Mesenchymal stem cell (in vitro differentiated cells and primary cell): ENCODE results near the gene R3HDM4.
A peak's percentile ranks its signal among the peaks of the same experiment; 100 is the strongest.

Source experiments
- DNase-seq: peaks from one replicate; pipeline ENCODE4 v3.0.0-alpha.2; 2013
- H2AFZ ChIP-seq: one replicate; pipeline ENCODE4 v1.6.1; 2013; ENCODE audit warnings: low read depth, mild to moderate bottlenecking, control low read depth, inconsistent platforms, low read length, moderate library complexity
- H2AK5ac ChIP-seq: 2 replicates; pipeline ENCODE4 v1.6.1; 2013; ENCODE audit warnings: low read length, moderate library complexity, mild to moderate bottlenecking, inconsistent platforms; ENCODE audit not compliant: severe bottlenecking
- H2BK120ac ChIP-seq: one replicate; pipeline ENCODE4 v1.6.1; 2013; ENCODE audit warnings: low read depth, mild to moderate bottlenecking, inconsistent platforms, low read length, moderate library complexity
- H2BK12ac ChIP-seq, 2 experiments: one replicate each; pipeline ENCODE4 v1.6.1; 2013; ENCODE audit warnings: inconsistent platforms in 2 of 2, low read length in 2 of 2, mild to moderate bottlenecking in 2 of 2, moderate library complexity in 2 of 2, control low read depth in 1 of 2
- H2BK15ac ChIP-seq: one replicate; pipeline ENCODE4 v1.6.1; 2013; ENCODE audit warnings: mild to moderate bottlenecking, low read depth, inconsistent platforms; ENCODE audit not compliant: poor library complexity, severe bottlenecking
- H2BK5ac ChIP-seq: 2 replicates; pipeline ENCODE4 v1.6.1; 2013; ENCODE audit warnings: low read depth, mild to moderate bottlenecking, low read length, control low read depth, inconsistent platforms; ENCODE audit not compliant: poor library complexity, severe bottlenecking
- H3K14ac ChIP-seq, 2 experiments: one replicate each; pipeline ENCODE4 v1.6.1; 2013; ENCODE audit warnings: inconsistent platforms in 2 of 2, low read length in 2 of 2, control low read depth in 1 of 2, mild to moderate bottlenecking in 1 of 2, moderate library complexity in 1 of 2
- H3K18ac ChIP-seq, 2 experiments: one replicate each; pipeline ENCODE4 v1.6.1; 2013; ENCODE audit warnings: inconsistent platforms in 2 of 2, low read length in 2 of 2, control low read depth in 1 of 2, low read depth in 1 of 2, mild to moderate bottlenecking in 1 of 2
- H3K23ac ChIP-seq, 2 experiments: one replicate each; pipeline ENCODE4 v1.6.1; 2013; ENCODE audit warnings: inconsistent platforms in 2 of 2, low read length in 2 of 2, mild to moderate bottlenecking in 2 of 2, moderate library complexity in 2 of 2, control low read depth in 1 of 2
- H3K27ac ChIP-seq: 2 replicates; pipeline ENCODE4 v1.5.1; 2013; ENCODE audit warnings: mild to moderate bottlenecking, moderate library complexity, low read length, control low read depth, inconsistent platforms; ENCODE audit not compliant: poor library complexity, severe bottlenecking
- H3K27me3 ChIP-seq, 2 experiments: 2 replicates each; pipeline versions ENCODE4 v1.6.1 to v1.7.0; 2013; ENCODE audit warnings: low read length in 2 of 2, mild to moderate bottlenecking in 2 of 2, moderate library complexity in 2 of 2, control low read depth in 1 of 2, inconsistent platforms in 1 of 2; ENCODE audit not compliant: control insufficient read depth in 1 of 2, insufficient read depth in 1 of 2
- H3K36me3 ChIP-seq, 2 experiments: 2 replicates each; pipeline versions ENCODE4 v1.6.1 to v1.7.0; 2013; ENCODE audit warnings: low read length in 2 of 2, control low read depth in 1 of 2, inconsistent platforms in 1 of 2, low read depth in 1 of 2, mild to moderate bottlenecking in 1 of 2; ENCODE audit not compliant: insufficient read depth in 2 of 2, control insufficient read depth in 1 of 2
- H3K4ac ChIP-seq, 2 experiments: one replicate each; pipeline ENCODE4 v1.6.1; 2013; ENCODE audit warnings: inconsistent platforms in 2 of 2, low read length in 2 of 2, mild to moderate bottlenecking in 2 of 2, moderate library complexity in 2 of 2, control low read depth in 1 of 2, low read depth in 1 of 2
- H3K4me1 ChIP-seq: 2 replicates; pipeline ENCODE4 v1.6.1; 2013; ENCODE audit warnings: low read depth, low read length, control low read depth; ENCODE audit not compliant: control insufficient read depth, insufficient read depth
- H3K4me2 ChIP-seq: 2 replicates; pipeline ENCODE4 v1.6.1; 2013; ENCODE audit warnings: low read length, mild to moderate bottlenecking, inconsistent platforms; ENCODE audit not compliant: poor library complexity, severe bottlenecking
- H3K4me3 ChIP-seq, 2 experiments: 2 replicates each; pipeline versions ENCODE4 v1.5.1 to v1.7.0; 2013; ENCODE audit warnings: low read length in 2 of 2, mild to moderate bottlenecking in 2 of 2, control low read depth in 1 of 2, low read depth in 1 of 2; ENCODE audit not compliant: insufficient read depth in 1 of 2
- H3K79me1 ChIP-seq: replicated peaks from 2 replicates; pipeline ENCODE4 v1.6.1; 2013; ENCODE audit warnings: mild to moderate bottlenecking, control low read depth, low read length, inconsistent platforms; ENCODE audit not compliant: poor library complexity, severe bottlenecking
- H3K9ac ChIP-seq: 2 replicates; pipeline ENCODE4 v1.7.0; 2013; ENCODE audit warnings: mild to moderate bottlenecking, low read length, moderate library complexity
- H3K9me3 ChIP-seq: 2 replicates; pipeline ENCODE4 v1.7.0; 2013; ENCODE audit warnings: mild to moderate bottlenecking, low read length; ENCODE audit not compliant: control insufficient read depth
- H4K8ac ChIP-seq: one replicate; pipeline ENCODE4 v1.6.1; 2013; ENCODE audit warnings: inconsistent platforms, mild to moderate bottlenecking, low read length, moderate library complexity
- H4K91ac ChIP-seq: one replicate; pipeline ENCODE4 v1.6.1; 2013; ENCODE audit warnings: mild to moderate bottlenecking, low read length, inconsistent platforms
- WGBS: methylation state at CpG from one replicate; pipeline ENCODE4 v1.1.7; 2013; ENCODE audit warnings: mixed read lengths; 5-methylcytosine and 5-hydroxymethylcytosine counted together

Gene R3HDM4

GRCh38 chr19:867301-867793 lies 45.7 kb downstream of the R3HDM4 start:
- Histone ChIP-seq H3K36me3 (peaks cover 13 to 40% of the 10 kb centered on the region in 2 experiments), H2BK5ac (no peak overlapping the region), H3K23ac (no peak overlapping the region), H4K91ac (no peak overlapping the region), H4K8ac (no peak overlapping the region), H2AK5ac (peak overlapping the region; percentile 81), H3K9me3 (no peaks in the 10 kb centered on the region), H2AFZ (no peak overlapping the region), H3K14ac (no peak overlapping the region), H2BK12ac (no peak overlapping the region), H3K9ac (no peak overlapping the region), H2BK120ac (no peak overlapping the region), H3K4me1 (peaks cover 63% of the 10 kb centered on the region), H3K79me1 (peaks cover 5% of the 10 kb centered on the region), H3K4me3 (peak overlapping the region in 1 of 2 experiments; percentile 9), H3K27me3 (no peaks in the 10 kb centered on the region), H3K4ac (no peak overlapping the region), H2BK15ac (no peak overlapping the region), H3K4me2 (no peak overlapping the region), H3K27ac (peak overlapping the region; percentile 11), H3K18ac (no peak overlapping the region)
- 82% methylated on average over 16 of the region's 16 CpGs for WGBS
- no peak for DNase-seq

- Histone ChIP-seq H3K4me1 (peaks cover 60% of the 10 kb centered on the region), H3K4me2 (no peak overlapping the region), H3K14ac (no peak overlapping the region), H2AFZ (no peak overlapping the region), H2AK5ac (peak overlapping the region; percentile 56), H3K36me3 (peaks cover 13 to 35% of the 10 kb centered on the region in 2 experiments), H3K9ac (no peak overlapping the region), H3K4me3 (peak overlapping the region in 1 of 2 experiments; percentile 9), H4K91ac (no peak overlapping the region), H2BK5ac (peak overlapping the region; percentile 19), H3K27ac (no peak overlapping the region), H2BK120ac (no peak overlapping the region), H3K27me3 (no peaks in the 10 kb centered on the region), H3K79me1 (peaks cover 5% of the 10 kb centered on the region), H3K9me3 (no peaks in the 10 kb centered on the region), H3K23ac (no peak overlapping the region), H4K8ac (no peak overlapping the region), H2BK15ac (no peak overlapping the region), H3K18ac (no peak overlapping the region), H2BK12ac (no peak overlapping the region), H3K4ac (no peak overlapping the region)
- no peak for DNase-seq
- 92% methylated on average over 34 of the region's 38 CpGs for WGBS
These were observed 46.2 kb downstream of the R3HDM4 start for GRCh38 chr19:866769-867300.

GRCh38 chr19:863315-863620 lies 49.8 kb downstream of the R3HDM4 start:
- Histone ChIP-seq H3K27ac (no peak overlapping the region), H2BK12ac (no peak overlapping the region), H3K9me3 (no peaks in the 10 kb centered on the region), H2AK5ac (no peak overlapping the region), H3K4me2 (no peak overlapping the region), H3K4me3 (no peak overlapping the region), H3K79me1 (peaks cover 4% of the 10 kb centered on the region), H3K18ac (no peak overlapping the region), H2BK15ac (no peak overlapping the region), H2AFZ (no peak overlapping the region), H3K9ac (no peak overlapping the region), H4K8ac (no peak overlapping the region), H3K4me1 (peaks cover 50% of the 10 kb centered on the region), H3K27me3 (no peaks in the 10 kb centered on the region), H3K14ac (no peak overlapping the region), H3K36me3 (peaks cover 10 to 11% of the 10 kb centered on the region in 2 experiments), H2BK120ac (no peak overlapping the region), H4K91ac (no peak overlapping the region), H3K4ac (no peak overlapping the region), H3K23ac (no peak overlapping the region), H2BK5ac (no peak overlapping the region)
- DNase-seq: no peak
- WGBS: 90% methylated on average over 2 of the region's 7 CpGs

GRCh38 chr19:862581-863314 lies 50.3 kb downstream of the R3HDM4 start:
- Histone ChIP-seq H3K4me3 (no peak overlapping the region), H3K9me3 (no peaks in the 10 kb centered on the region)
- 16% methylated on average over 48 of the region's 48 CpGs for WGBS

More at GRCh38 chr19:862581-863314, 50.3 kb downstream of the R3HDM4 start:
- Histone ChIP-seq H3K27me3 (no peaks in the 10 kb centered on the region), H2BK15ac (no peak overlapping the region), H4K91ac (no peak overlapping the region), H3K23ac (no peak overlapping the region), H2BK5ac (no peak overlapping the region), H3K9ac (no peak overlapping the region), H2AFZ (no peak overlapping the region), H2BK12ac (no peak overlapping the region), H3K4me1 (peaks cover 45% of the 10 kb centered on the region), H3K79me1 (no peaks in the 10 kb centered on the region), H3K36me3 (peaks cover 5 to 6% of the 10 kb centered on the region in 2 experiments), H2AK5ac (no peak overlapping the region), H2BK120ac (no peak overlapping the region), H3K4ac (no peak overlapping the region), H3K18ac (no peak overlapping the region), H3K14ac (no peak overlapping the region), H4K8ac (peak overlapping the region; percentile 55), H3K4me2 (no peak overlapping the region), H3K27ac (no peak overlapping the region)
- DNase-seq: peak; percentile 60
